GM19468 (cell line): Measurements from ENCODE around the gene SORT1.
"Not testable (repeated sequence)": the region's sequence is repeated elsewhere in the genome, so short reads cannot be mapped to it uniquely, and the experiment has no call there.

Experiments
- ATAC-seq: cut with Tn5 transposase; IDR thresholded peaks from one replicate; pipeline ENCODE4 v1.9.1; 2021; ENCODE audit warnings: mild to moderate bottlenecking, moderate library complexity, moderate number of reproducible peaks; ENCODE audit not compliant: unreplicated experiment; ENCODE audit errors: extremely low read depth

Gene SORT1

GRCh38 chr1:109397581-109398342 is at the start of gene SORT1:
Gene SORT1 (minus strand): TSS chr1:109397918. CDS start chr1:109397892, 26 bp downstream.
- no peak for ATAC-seq

- not testable (repeated sequence) for ATAC-seq
Observed at GRCh38 chr1:109445949-109446695, 48.4 kb upstream of the SORT1 start.

GRCh38 chr1:109444346-109444745 is 46.6 kb upstream of the SORT1 start:
- no peak for ATAC-seq

- no peak for ATAC-seq
Observed at GRCh38 chr1:109443476-109443875, 45.8 kb upstream of the SORT1 start.

GRCh38 chr1:109441069-109441468 is 43.4 kb upstream of the SORT1 start:
- ATAC-seq, result no peak

GRCh38 chr1:109438798-109439297 is 41.1 kb upstream of the SORT1 start:
- no peak for ATAC-seq

- ATAC-seq, result no peak
Observed at GRCh38 chr1:109434484-109434883, 36.8 kb upstream of the SORT1 start.

GRCh38 chr1:109433322-109433721 is 35.6 kb upstream of the SORT1 start:
- ATAC-seq, result no peak

- no peak for ATAC-seq
Observed at GRCh38 chr1:109432336-109432735, 34.6 kb upstream of the SORT1 start.

- ATAC-seq, result no peak
Observed at GRCh38 chr1:109427171-109427467, 29.4 kb upstream of the SORT1 start.

GRCh38 chr1:109426281-109427170 is 28.8 kb upstream of the SORT1 start, which contains the start of gene PSMA5:
Gene PSMA5 (minus strand): TSS chr1:109426448. CDS start chr1:109426330, 118 bp downstream.
- ATAC-seq, result peak; percentile 95

- no peak for ATAC-seq
Observed at GRCh38 chr1:109425391-109426280, 27.9 kb upstream of the SORT1 start.

- no peak for ATAC-seq
Observed at GRCh38 chr1:109423498-109423897, 25.8 kb upstream of the SORT1 start.

GRCh38 chr1:109412551-109412950 is 14.8 kb upstream of the SORT1 start:
- ATAC-seq, result no peak

- ATAC-seq, result no peak
Observed at GRCh38 chr1:109404838-109405237, 7.1 kb upstream of the SORT1 start.

- no peak for ATAC-seq
Observed at GRCh38 chr1:109402025-109402424, 4.3 kb upstream of the SORT1 start.

- no peak for ATAC-seq
Observed at GRCh38 chr1:109400035-109400655, 2.4 kb upstream of the SORT1 start.

GRCh38 chr1:109399326-109399957 is 1.7 kb upstream of the SORT1 start:
- no peak for ATAC-seq
